ENCODE measurements around the gene TRAF4. TPM values are rescaled to one million over a fixed set of nuclear protein-coding genes. Genes with fewer than 3 reads are reported as not detected.
A peak's percentile ranks its signal among the peaks of the same experiment; 100 is the strongest.

The TRAF4 gene
- total and polyA plus RNA-seq, 10 of the 15 experiments (the other 5 are each of a cell fraction or from before 2014, with no cell fraction given) = 3.7 to 197 (median 66.4) TPM

GRCh38 chr17:28748852-28749515 is 5.2 kb downstream of the TRAF4 start:
- ChIA-PET SMC1A (ENCODE audit: uncharacterized antibody, unreplicated experiment) (interaction anchor here (1.8 to 17.8 kb wide), 3 partner anchors 9 to 20 kb away, joined by 6 to 326 read pairs (median 46); partner anchors contain the start of genes NEK8 and TLCD1), POLR2A (interaction anchor here (0.6 to 15.2 kb wide), 3 partner anchors 8 to 745 kb away, joined by 5 to 485 read pairs (median 11); partner anchors contain the start of genes NEK8, RPL23A and TLCD1), CTCF (interaction anchor here (0.8 to 10.0 kb wide), 16 partner anchors 14 to 217 kb away, joined by 3 to 394 read pairs (median 4); partner anchors contain the start of genes FAM222B, NEK8, PROCA1 and RPL23A), RAD21 (ENCODE audit: unreplicated experiment) (interaction anchor here (1.2 to 17.4 kb wide), 6 partner anchors 10 to 102 kb away, joined by 3 to 375 read pairs (median 7); partner anchors contain the start of genes NEK8 and TLCD1)
- no peak overlapping the region for H3K9ac ChIP-seq (ENCODE audit: control insufficient read depth, insufficient read depth, low read length)
- peaks cover 30 to 32% of the 10 kb centered on the region in 2 experiments for H3K36me3 ChIP-seq (ENCODE audit: control insufficient read depth in 2 of 2, insufficient read depth in 2 of 2, low read length in 1 of 2)
- no peak for ATAC-seq
- H2AFZ ChIP-seq (ENCODE audit: control insufficient read depth, low read depth, low read length) = no peak overlapping the region
- no peak overlapping the region for H3K27ac ChIP-seq (ENCODE audit: control insufficient read depth, insufficient read depth)
- in situ Hi-C loops (cut with MboI) = loop anchor here (25.0 kb wide), 1 partner anchor 1287 kb away; the partner anchor contains the start of gene KSR1
- no peak for TF ChIP-seq ESRRA (IDR thresholded peaks at IDR 0.05; ENCODE audit: low read length)
- 0 out of 2 replicates have a peak, but pooled peaks have one; percentile 29 for TF ChIP-seq SMAD5 (IDR thresholded peaks at IDR 0.05; ENCODE audit: low read depth)
- TF ChIP-seq TCF12 (IDR thresholded peaks at IDR 0.05; ENCODE audit: low read depth, low read length) = no peak
- TF ChIP-seq POLR2AphosphoS5 (IDR thresholded peaks at IDR 0.05; ENCODE audit: low read length) = peak; percentile 24; the same call in 1 of the 2 replicates
- no peak for TF ChIP-seq SMC3 (IDR thresholded peaks at IDR 0.05; ENCODE audit: borderline replicate concordance, low read length)
- no peak for TF ChIP-seq JUND (IDR thresholded peaks at IDR 0.05; ENCODE audit: low read depth, low read length)
- peaks cover 67% of the 10 kb centered on the region for H3K79me2 ChIP-seq (ENCODE audit: control insufficient read depth, insufficient read depth, low read length)
- no peaks in the 10 kb centered on the region for H3K27me3 ChIP-seq (replicated peaks in 1 of 2; ENCODE audit: control insufficient read depth in 2 of 2, insufficient read depth in 2 of 2, low read length in 1 of 2)
- peaks cover 19% of the 10 kb centered on the region for H4K20me1 ChIP-seq (ENCODE audit: control insufficient read depth, insufficient read depth)
- 0 out of 2 replicates have a peak overlapping the region, but pooled peaks have one; percentile 44 for H3K4me3 ChIP-seq
- H3K4me1 ChIP-seq (ENCODE audit: control insufficient read depth, insufficient read depth, low read length) = peaks cover 30% of the 10 kb centered on the region
- BruUV-seq (replicated peaks) = no TSS peak
- WGBS (ENCODE audit: insufficient coverage, insufficient replicate concordance, low lambda C conversion rate, missing lambda C conversion rate) = 85% methylated on average over 18 of the region's 18 CpGs
- no peak for FAIRE-seq
- H3K4me2 ChIP-seq (ENCODE audit: control insufficient read depth, insufficient read depth) = peak overlapping the region; percentile 26; the same call in 1 of the 2 replicates
- DNase-seq (ENCODE audit: low read depth, low spot score) = no peak
- intact Hi-C loops (cut with micrococcal nuclease; ENCODE audit: unreplicated experiment) = no loop called here
- no peaks in the 10 kb centered on the region for H3K9me3 ChIP-seq (replicated peaks; ENCODE audit: control insufficient read depth, insufficient read depth, low read length)
